KOPT-K1 (cell line): ENCODE results near the gene RAD50.

Experiments
- H3K27ac ChIP-seq: fragments of 200-600 bp; sonication (generic); 2 replicates; pipeline ENCODE4 v1.5.1; 2016; ENCODE audit warnings: antibody characterized with exemption, mild to moderate bottlenecking, low read depth, low read length; ENCODE audit not compliant: poor library complexity, severe bottlenecking
- H3K36me3 ChIP-seq: fragments of 200-600 bp; sonication (generic); 2 replicates; pipeline ENCODE4 v1.5.1; 2017; ENCODE audit warnings: antibody characterized with exemption, mild to moderate bottlenecking, low read length, moderate library complexity; ENCODE audit not compliant: insufficient read depth
- H3K9me3 ChIP-seq: fragments of 200-600 bp; sonication (generic); 2 replicates; pipeline ENCODE4 v1.5.1; 2017; ENCODE audit warnings: antibody characterized with exemption, low read length, mild to moderate bottlenecking; ENCODE audit not compliant: insufficient read depth, poor library complexity, severe bottlenecking

RAD50 gene

GRCh38 chr5:132658381-132659302 is 101.9 kb downstream of the RAD50 start:
- no peaks in the 10 kb centered on the region for H3K36me3 ChIP-seq
- no peak overlapping the region for H3K27ac ChIP-seq
- H3K9me3 ChIP-seq: no peaks in the 10 kb centered on the region

GRCh38 chr5:132659598-132660493 is 103.1 kb downstream of the RAD50 start:
- no peaks in the 10 kb centered on the region for H3K9me3 ChIP-seq
- H3K36me3 ChIP-seq: no peaks in the 10 kb centered on the region
- H3K27ac ChIP-seq: no peak overlapping the region

- Histone ChIP-seq H3K36me3 (no peaks in the 10 kb centered on the region), H3K9me3 (no peaks in the 10 kb centered on the region), H3K27ac (peak overlapping the region; percentile 28)
Observed at GRCh38 chr5:132661231-132662003, 104.6 kb downstream of the RAD50 start.

- Histone ChIP-seq H3K27ac (peak overlapping the region; percentile 28), H3K36me3 (no peaks in the 10 kb centered on the region), H3K9me3 (no peaks in the 10 kb centered on the region)
Observed at GRCh38 chr5:132662004-132662401, 105.2 kb downstream of the RAD50 start.

GRCh38 chr5:132662925-132663770 is 106.4 kb downstream of the RAD50 start:
- Histone ChIP-seq H3K27ac (peak overlapping the region; percentile 46), H3K9me3 (no peaks in the 10 kb centered on the region), H3K36me3 (no peaks in the 10 kb centered on the region)

GRCh38 chr5:132663771-132664695 is 107.3 kb downstream of the RAD50 start:
- Histone ChIP-seq H3K9me3 (no peaks in the 10 kb centered on the region), H3K36me3 (no peaks in the 10 kb centered on the region), H3K27ac (peak overlapping the region; percentile 46)

- no peak overlapping the region for H3K27ac ChIP-seq
- H3K9me3 ChIP-seq: no peaks in the 10 kb centered on the region
- H3K36me3 ChIP-seq: no peaks in the 10 kb centered on the region
Observed at GRCh38 chr5:132664696-132665209, 108.0 kb downstream of the RAD50 start.

GRCh38 chr5:132665574-132666080 is 108.8 kb downstream of the RAD50 start:
- Histone ChIP-seq H3K36me3 (no peaks in the 10 kb centered on the region), H3K27ac (no peak overlapping the region), H3K9me3 (no peaks in the 10 kb centered on the region)

- Histone ChIP-seq H3K9me3 (no peaks in the 10 kb centered on the region), H3K36me3 (no peaks in the 10 kb centered on the region), H3K27ac (peak overlapping the region; percentile 45)
Observed at GRCh38 chr5:132666310-132667123, 109.7 kb downstream of the RAD50 start.

- Histone ChIP-seq H3K9me3 (no peaks in the 10 kb centered on the region), H3K36me3 (no peaks in the 10 kb centered on the region), H3K27ac (peak overlapping the region; percentile 45)
Observed at GRCh38 chr5:132667309-132667708, 110.5 kb downstream of the RAD50 start.

GRCh38 chr5:132667761-132668705 is 111.3 kb downstream of the RAD50 start:
- Histone ChIP-seq H3K27ac (peak overlapping the region; percentile 45), H3K36me3 (no peaks in the 10 kb centered on the region), H3K9me3 (no peaks in the 10 kb centered on the region)
